Measurements from ENCODE around the gene PLEKHM2. TPM values are rescaled to one million over a fixed set of nuclear protein-coding genes. Genes with fewer than 3 reads are reported as not detected.

Gene PLEKHM2
- total RNA-seq, 1 experiment from 2014 or later = 49.7 TPM

DNA sequence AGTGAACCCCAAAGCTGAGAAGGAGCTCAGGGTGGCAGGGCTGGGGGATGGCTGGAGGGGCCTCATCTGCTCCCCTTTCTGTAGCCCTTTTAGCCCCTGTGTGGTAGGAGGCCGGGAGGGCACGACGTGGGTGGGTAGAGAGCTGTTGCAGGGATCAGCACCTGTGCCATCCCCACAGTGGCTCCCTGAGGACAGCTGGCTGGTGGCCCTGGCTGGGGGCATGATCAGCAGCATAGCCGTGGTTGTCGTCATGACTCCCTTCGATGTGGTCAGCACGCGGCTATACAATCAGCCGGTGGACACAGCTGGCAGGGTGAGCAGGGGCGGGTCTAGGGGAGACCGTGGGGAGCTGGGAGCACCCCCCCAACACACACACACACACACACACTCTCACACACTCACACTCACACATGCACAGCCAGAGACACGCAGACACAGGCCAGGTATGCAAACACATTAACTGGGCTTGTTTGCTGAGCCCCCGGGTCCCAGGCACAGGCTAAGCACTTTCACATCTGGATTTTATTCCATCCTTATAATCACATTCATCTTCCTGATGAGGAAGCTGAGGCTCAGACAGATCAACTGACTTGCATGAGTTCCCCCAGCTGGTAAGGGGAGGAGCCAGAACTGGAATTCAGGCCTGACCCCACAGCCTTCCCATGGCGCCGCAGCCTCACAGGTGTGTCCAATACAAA is 54.4 kb downstream of the PLEKHM2 start (continued):
- TF ChIP-seq, protein P1, sequence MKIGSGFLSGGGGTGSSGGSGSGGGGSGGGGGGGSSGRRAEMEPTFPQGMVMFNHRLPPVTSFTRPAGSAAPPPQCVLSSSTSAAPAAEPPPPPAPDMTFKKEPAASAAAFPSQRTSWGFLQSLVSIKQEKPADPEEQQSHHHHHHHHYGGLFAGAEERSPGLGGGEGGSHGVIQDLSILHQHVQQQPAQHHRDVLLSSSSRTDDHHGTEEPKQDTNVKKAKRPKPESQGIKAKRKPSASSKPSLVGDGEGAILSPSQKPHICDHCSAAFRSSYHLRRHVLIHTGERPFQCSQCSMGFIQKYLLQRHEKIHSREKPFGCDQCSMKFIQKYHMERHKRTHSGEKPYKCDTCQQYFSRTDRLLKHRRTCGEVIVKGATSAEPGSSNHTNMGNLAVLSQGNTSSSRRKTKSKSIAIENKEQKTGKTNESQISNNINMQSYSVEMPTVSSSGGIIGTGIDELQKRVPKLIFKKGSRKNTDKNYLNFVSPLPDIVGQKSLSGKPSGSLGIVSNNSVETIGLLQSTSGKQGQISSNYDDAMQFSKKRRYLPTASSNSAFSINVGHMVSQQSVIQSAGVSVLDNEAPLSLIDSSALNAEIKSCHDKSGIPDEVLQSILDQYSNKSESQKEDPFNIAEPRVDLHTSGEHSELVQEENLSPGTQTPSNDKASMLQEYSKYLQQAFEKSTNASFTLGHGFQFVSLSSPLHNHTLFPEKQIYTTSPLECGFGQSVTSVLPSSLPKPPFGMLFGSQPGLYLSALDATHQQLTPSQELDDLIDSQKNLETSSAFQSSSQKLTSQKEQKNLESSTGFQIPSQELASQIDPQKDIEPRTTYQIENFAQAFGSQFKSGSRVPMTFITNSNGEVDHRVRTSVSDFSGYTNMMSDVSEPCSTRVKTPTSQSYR (CRISPR knock-in tag; IDR thresholded peaks at IDR 0.05) = no peak
- TF ChIP-seq ZNF396 (CRISPR knock-in tag; IDR thresholded peaks at IDR 0.05; ENCODE audit: borderline replicate concordance) = no peak

DNA sequence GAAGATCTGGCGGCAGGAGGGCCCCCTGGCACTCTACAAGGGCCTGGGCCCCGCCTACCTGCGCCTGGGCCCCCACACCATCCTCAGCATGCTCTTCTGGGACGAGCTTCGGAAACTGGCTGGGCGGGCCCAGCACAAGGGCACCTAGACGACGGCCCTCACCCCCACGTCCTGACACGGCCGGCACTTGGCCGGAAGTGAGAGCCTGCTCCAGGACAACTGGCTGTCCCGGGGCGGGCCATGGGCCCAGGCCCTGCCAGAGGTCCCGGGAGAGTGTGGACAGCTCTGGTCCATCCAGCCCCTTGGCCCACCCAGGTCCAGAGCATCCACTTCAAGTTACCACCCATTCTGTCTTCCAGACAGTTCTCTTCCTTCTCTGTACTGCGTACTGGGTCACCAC is 55.1 kb downstream of the PLEKHM2 start:
- H3K4me3 Mint-ChIP-seq = no peak overlapping the region
- DNase-seq (ENCODE audit: low spot score) (no peak), ATAC-seq (no peak)
- H3K4me1 Mint-ChIP-seq = peaks cover 8% of the 10 kb centered on the region
- H3K36me3 Mint-ChIP-seq = no peaks in the 10 kb centered on the region
- 0 out of 2 replicates have a peak overlapping the region, but pooled peaks have one; percentile 57 for H3K27ac Mint-ChIP-seq
- no peaks in the 10 kb centered on the region for H3K9me3 Mint-ChIP-seq
- TF ChIP-seq JAZF1 (CRISPR knock-in tag; IDR thresholded peaks at IDR 0.05) = no peak
- POLR2A ChIA-PET = no interaction called here
- CTCF ChIA-PET = interaction anchor here (0.5 to 4.3 kb wide), 12 partner anchors 10 to 579 kb away, joined by 3 to 51 read pairs (median 5); no protein-coding TSS in a partner anchor
- H3K27me3 Mint-ChIP-seq (ENCODE audit: low read depth) = no peaks in the 10 kb centered on the region

DNA sequence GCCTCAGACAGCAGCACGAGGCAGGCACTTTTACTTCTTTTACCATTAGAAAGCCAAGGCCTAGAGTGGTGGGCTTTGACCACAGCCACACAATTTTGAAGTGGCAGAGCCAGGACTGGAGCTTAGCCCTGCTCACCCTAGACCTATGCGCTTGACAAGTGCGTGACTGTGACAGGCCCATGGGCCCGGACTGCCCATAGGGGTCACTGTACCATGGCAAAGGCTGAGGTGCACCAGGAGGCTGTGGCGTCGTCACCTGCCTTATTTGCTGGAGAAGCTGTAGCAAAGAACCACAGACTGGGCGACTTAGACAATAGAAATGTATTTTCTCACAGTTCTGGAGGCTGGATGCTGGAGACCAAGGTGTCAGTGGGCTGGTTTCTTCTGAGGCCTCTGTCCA is 55.6 kb downstream of the PLEKHM2 start:
- CTCF ChIA-PET = interaction anchor here (0.5 to 4.3 kb wide), 14 partner anchors 9 to 579 kb away, joined by 3 to 51 read pairs (median 5); no protein-coding TSS in a partner anchor
- POLR2A ChIA-PET = no interaction called here

More for the DNA sequence above, 55.6 kb downstream of the PLEKHM2 start:
- H3K4me3 Mint-ChIP-seq = no peak overlapping the region
- DNase-seq (ENCODE audit: low spot score) = peak; percentile 45
- H3K36me3 Mint-ChIP-seq = no peaks in the 10 kb centered on the region
- H3K4me1 Mint-ChIP-seq = peaks cover 8% of the 10 kb centered on the region
- TF ChIP-seq SP1 (CRISPR knock-in tag; conservative IDR thresholded peaks at IDR 0.05) (no peak), FOXP1 (CRISPR knock-in tag; IDR thresholded peaks at IDR 0.05; ENCODE audit: borderline replicate concordance) (no peak), ZNF396 (CRISPR knock-in tag; IDR thresholded peaks at IDR 0.05; ENCODE audit: borderline replicate concordance) (no peak), JAZF1 (CRISPR knock-in tag; IDR thresholded peaks at IDR 0.05) (no peak), ZNF317 (CRISPR knock-in tag; IDR thresholded peaks at IDR 0.05; ENCODE audit: borderline replicate concordance, low read depth) (no peak), ZNF138 (CRISPR knock-in tag; conservative IDR thresholded peaks at IDR 0.05) (no peak), IRF2 (CRISPR knock-in tag; IDR thresholded peaks at IDR 0.05; ENCODE audit: borderline replicate concordance, low read depth) (no peak), NFATC4 (CRISPR knock-in tag; IDR thresholded peaks at IDR 0.05) (no peak), MYBL2 (CRISPR knock-in tag; IDR thresholded peaks at IDR 0.05) (no peak), NR1H2 (CRISPR knock-in tag; IDR thresholded peaks at IDR 0.05) (no peak), TEAD1 (CRISPR knock-in tag; IDR thresholded peaks at IDR 0.05) (no peak)
- TF ChIP-seq, protein P2, sequence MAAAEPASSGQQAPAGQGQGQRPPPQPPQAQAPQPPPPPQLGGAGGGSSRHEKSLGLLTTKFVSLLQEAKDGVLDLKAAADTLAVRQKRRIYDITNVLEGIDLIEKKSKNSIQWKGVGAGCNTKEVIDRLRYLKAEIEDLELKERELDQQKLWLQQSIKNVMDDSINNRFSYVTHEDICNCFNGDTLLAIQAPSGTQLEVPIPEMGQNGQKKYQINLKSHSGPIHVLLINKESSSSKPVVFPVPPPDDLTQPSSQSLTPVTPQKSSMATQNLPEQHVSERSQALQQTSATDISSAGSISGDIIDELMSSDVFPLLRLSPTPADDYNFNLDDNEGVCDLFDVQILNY (CRISPR knock-in tag; IDR thresholded peaks at IDR 0.05) = no peak
- TF ChIP-seq, protein P3, sequence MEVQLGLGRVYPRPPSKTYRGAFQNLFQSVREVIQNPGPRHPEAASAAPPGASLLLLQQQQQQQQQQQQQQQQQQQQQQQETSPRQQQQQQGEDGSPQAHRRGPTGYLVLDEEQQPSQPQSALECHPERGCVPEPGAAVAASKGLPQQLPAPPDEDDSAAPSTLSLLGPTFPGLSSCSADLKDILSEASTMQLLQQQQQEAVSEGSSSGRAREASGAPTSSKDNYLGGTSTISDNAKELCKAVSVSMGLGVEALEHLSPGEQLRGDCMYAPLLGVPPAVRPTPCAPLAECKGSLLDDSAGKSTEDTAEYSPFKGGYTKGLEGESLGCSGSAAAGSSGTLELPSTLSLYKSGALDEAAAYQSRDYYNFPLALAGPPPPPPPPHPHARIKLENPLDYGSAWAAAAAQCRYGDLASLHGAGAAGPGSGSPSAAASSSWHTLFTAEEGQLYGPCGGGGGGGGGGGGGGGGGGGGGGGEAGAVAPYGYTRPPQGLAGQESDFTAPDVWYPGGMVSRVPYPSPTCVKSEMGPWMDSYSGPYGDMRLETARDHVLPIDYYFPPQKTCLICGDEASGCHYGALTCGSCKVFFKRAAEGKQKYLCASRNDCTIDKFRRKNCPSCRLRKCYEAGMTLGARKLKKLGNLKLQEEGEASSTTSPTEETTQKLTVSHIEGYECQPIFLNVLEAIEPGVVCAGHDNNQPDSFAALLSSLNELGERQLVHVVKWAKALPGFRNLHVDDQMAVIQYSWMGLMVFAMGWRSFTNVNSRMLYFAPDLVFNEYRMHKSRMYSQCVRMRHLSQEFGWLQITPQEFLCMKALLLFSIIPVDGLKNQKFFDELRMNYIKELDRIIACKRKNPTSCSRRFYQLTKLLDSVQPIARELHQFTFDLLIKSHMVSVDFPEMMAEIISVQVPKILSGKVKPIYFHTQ (CRISPR knock-in tag; IDR thresholded peaks at IDR 0.05) = no peak
- peak overlapping the region; percentile 57; the same call in 1 of the 2 replicates for H3K27ac Mint-ChIP-seq
- no peaks in the 10 kb centered on the region for H3K9me3 Mint-ChIP-seq
- ATAC-seq = peak; percentile 10; the same call in 1 of the 2 replicates
- no peaks in the 10 kb centered on the region for H3K27me3 Mint-ChIP-seq (ENCODE audit: low read depth)

Measured in WTC11 (cell line).